Measurements from ENCODE around the gene SYPL2.

GRCh38 chr1:109457819-109458218, 8.5 kb upstream of the SYPL2 start:
- TF ChIP-seq, protein P1, sequence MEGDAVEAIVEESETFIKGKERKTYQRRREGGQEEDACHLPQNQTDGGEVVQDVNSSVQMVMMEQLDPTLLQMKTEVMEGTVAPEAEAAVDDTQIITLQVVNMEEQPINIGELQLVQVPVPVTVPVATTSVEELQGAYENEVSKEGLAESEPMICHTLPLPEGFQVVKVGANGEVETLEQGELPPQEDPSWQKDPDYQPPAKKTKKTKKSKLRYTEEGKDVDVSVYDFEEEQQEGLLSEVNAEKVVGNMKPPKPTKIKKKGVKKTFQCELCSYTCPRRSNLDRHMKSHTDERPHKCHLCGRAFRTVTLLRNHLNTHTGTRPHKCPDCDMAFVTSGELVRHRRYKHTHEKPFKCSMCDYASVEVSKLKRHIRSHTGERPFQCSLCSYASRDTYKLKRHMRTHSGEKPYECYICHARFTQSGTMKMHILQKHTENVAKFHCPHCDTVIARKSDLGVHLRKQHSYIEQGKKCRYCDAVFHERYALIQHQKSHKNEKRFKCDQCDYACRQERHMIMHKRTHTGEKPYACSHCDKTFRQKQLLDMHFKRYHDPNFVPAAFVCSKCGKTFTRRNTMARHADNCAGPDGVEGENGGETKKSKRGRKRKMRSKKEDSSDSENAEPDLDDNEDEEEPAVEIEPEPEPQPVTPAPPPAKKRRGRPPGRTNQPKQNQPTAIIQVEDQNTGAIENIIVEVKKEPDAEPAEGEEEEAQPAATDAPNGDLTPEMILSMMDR (conservative IDR thresholded peaks at IDR 0.05; ENCODE audit: low read length): no peak
- no peak for TF ChIP-seq EZH2phosphoT487 (IDR thresholded peaks at IDR 0.05; ENCODE audit: borderline replicate concordance, low read depth, low read length)
